GM12878 (cell line): ENCODE results near the gene ARAP1. TPM values are rescaled to one million over a fixed set of nuclear protein-coding genes. Genes with fewer than 3 reads are reported as not detected.

Source experiments
- ATAC-seq: fragments of 200-7000 bp; cut with Tn5 transposase; 3 replicates; pipeline ENCODE4 v1.9.1; 2020; ENCODE audit warnings: mild to moderate bottlenecking, moderate library complexity
- BruUV-seq: library from RNA; stranded (reverse); fragments of 400-500 nt; replicated peaks from 2 replicates; lab custom pipeline; 2021; lab: Mats Ljungman, UMichigan
- CTCF ChIA-PET: fragments of 300-600 bp; sonication (Branson Sonifier 250); formaldehyde crosslinking; extraction: SDS; loops from one replicate; lab custom pipeline; 2021; ENCODE audit warnings: inconsistent platforms; lab: Yijun Ruan, JAX
- POLR2A ChIA-PET: fragments of 350-600 bp; formaldehyde crosslinking; extraction: SDS; loops from one replicate; lab custom pipeline; 2021; ENCODE audit warnings: inconsistent platforms; lab: Charles Lee
- RAD21 ChIA-PET: fragments of 300-600 bp; sonication (Branson Sonifier 250); formaldehyde crosslinking; loops from one replicate; lab custom pipeline; 2023; ENCODE audit warnings: antibody characterized with exemption; ENCODE audit not compliant: unreplicated experiment; lab: Charles Lee
- SMC1A ChIA-PET: fragments of 300-600 bp; sonication (Branson Sonifier 250); formaldehyde crosslinking; loops from one replicate; lab custom pipeline; 2023; ENCODE audit not compliant: unreplicated experiment, uncharacterized antibody; lab: Charles Lee
- DNase-seq: peaks from one replicate; pipeline ENCODE4 v3.0.0-alpha.2; 2011; ENCODE audit warnings: low read depth, low spot score
- FAIRE-seq: peaks from 3 replicates; lab custom pipeline; 2011; peaks lifted over from hg19 to GRCh38; lab: Jason Lieb, UNC
- H2AFZ ChIP-seq: 2 replicates; pipeline ENCODE4 v1.6.0; 2011; ENCODE audit warnings: low read depth, low read length, control low read depth; ENCODE audit not compliant: control insufficient read depth
- H3K27ac ChIP-seq: 2 replicates; pipeline ENCODE4 v1.5.1; 2011; ENCODE audit warnings: control low read depth; ENCODE audit not compliant: control insufficient read depth, insufficient read depth
- H3K27me3 ChIP-seq, 2 experiments: replicated peaks in 1 of 2; 2 replicates each; pipeline versions ENCODE4 v1.6.0 to v1.6.1; 2011; ENCODE audit warnings: low read length in 1 of 2; ENCODE audit not compliant: control insufficient read depth in 2 of 2, insufficient read depth in 2 of 2
- H3K36me3 ChIP-seq, 2 experiments: 2 replicates each; pipeline ENCODE4 v1.5.1; 2011; ENCODE audit warnings: low read length in 1 of 2; ENCODE audit not compliant: control insufficient read depth in 2 of 2, insufficient read depth in 2 of 2
- H3K4me1 ChIP-seq: 2 replicates; pipeline ENCODE4 v1.6.1; 2011; ENCODE audit warnings: mild to moderate bottlenecking, low read length, moderate library complexity, mixed read lengths; ENCODE audit not compliant: control insufficient read depth, insufficient read depth
- H3K4me2 ChIP-seq: 2 replicates; pipeline ENCODE4 v1.6.0; 2011; ENCODE audit warnings: control low read depth; ENCODE audit not compliant: control insufficient read depth, insufficient read depth
- H3K4me3 ChIP-seq: fragments of 200-600 bp; sonication (generic); 2 replicates; pipeline ENCODE4 v1.5.1; 2016
- H3K79me2 ChIP-seq: 2 replicates; pipeline ENCODE4 v1.6.0; 2011; ENCODE audit warnings: low read length; ENCODE audit not compliant: control insufficient read depth, insufficient read depth
- H3K9ac ChIP-seq: 2 replicates; pipeline ENCODE4 v1.8.0; 2011; ENCODE audit warnings: low read length, control low read depth, mixed read lengths; ENCODE audit not compliant: control insufficient read depth, insufficient read depth
- H3K9me3 ChIP-seq: replicated peaks from 3 replicates; pipeline ENCODE4 v1.5.1; 2011; ENCODE audit warnings: mild to moderate bottlenecking, low read length; ENCODE audit not compliant: control insufficient read depth, insufficient read depth
- H4K20me1 ChIP-seq: 2 replicates; pipeline ENCODE4 v1.6.0; 2011; ENCODE audit not compliant: control insufficient read depth, insufficient read depth
- BRCA1 ChIP-seq: IDR thresholded peaks from 2 replicates; pipeline ENCODE4 v1.6.1; 2011; ENCODE audit warnings: low read depth, low read length, improper control_type of control experiment
- CBX5 ChIP-seq: sonication (generic); IDR thresholded peaks from 2 replicates; pipeline ENCODE4 v1.6.1; 2016; ENCODE audit warnings: low read depth, moderate library complexity, mild to moderate bottlenecking, inconsistent platforms
- GABPA ChIP-seq: IDR thresholded peaks from 2 replicates; pipeline ENCODE4 v1.6.1; 2014; ENCODE audit warnings: antibody characterized with exemption, low read depth, mild to moderate bottlenecking, inconsistent platforms
- PAX8 ChIP-seq: fragments of 450-650 bp; IDR thresholded peaks from 2 replicates; pipeline ENCODE4 v1.6.1; 2017; ENCODE audit warnings: mild to moderate bottlenecking, moderate library complexity
- WGBS: methylation state at CpG from one replicate; pipeline ENCODE4 v1.1.6; 2016; ENCODE audit warnings: low lambda C conversion rate; ENCODE audit not compliant: insufficient replicate concordance, insufficient coverage; ENCODE audit errors: missing lambda C conversion rate; 5-methylcytosine and 5-hydroxymethylcytosine counted together
- in situ Hi-C: fragments of 300-500 bp; cut with MboI; formaldehyde crosslinking; loops from 9 replicates; pipeline ENCODE4 v1.14.3; 2018; ENCODE audit warnings: mixed read lengths
- intact Hi-C: fragments of 100-400 bp; cut with micrococcal nuclease; formaldehyde crosslinking; loops from one replicate; pipeline ENCODE4 v1.14.2; 2022; ENCODE audit not compliant: unreplicated experiment
- polyA plus RNA-seq, 11 experiments: library from polyadenylated mRNA; depleted of rRNA in 4 of 11; unstranded in 6 of 11; stranded (reverse) in 5 of 11; fragments of >200 nt; fragmentation: Nextera tagmentation in 4 of 11; fragmentation: Illumina TruSeq in 1 of 11; extraction: Ambion mirVana in 4 of 11; extraction: Trizol in 1 of 11; gene quantifications; 1 replicate in 1 of 11; 2 replicates in 10 of 11; pipeline versions ENCODE4 v1.2.1 to v1.2.3, GENCODE V29; 2011 to 2016; ENCODE audit warnings: inconsistent platforms in 2 of 11, missing spikeins in 2 of 11, low read depth in 1 of 11
- total RNA-seq, 4 experiments: library from RNA; depleted of rRNA in 3 of 4; stranded (reverse); fragments of >200 nt in 3 of 4; fragmentation: Illumina TruSeq in 1 of 4; extraction: Trizol in 1 of 4; gene quantifications; 2 replicates each; pipeline versions ENCODE4 v1.2.1 to v1.2.3, GENCODE V29; 2013 to 2021
- TF ChIP-seq, protein P1 (sequence below): fragments of 450-650 bp; formaldehyde crosslinking; IDR thresholded peaks from 2 replicates; pipeline ENCODE4 v1.5.0; 2022; ENCODE audit warnings: mild to moderate bottlenecking, missing genetic modification characterization

The ARAP1 gene
- total and polyA plus RNA-seq, 10 of the 15 experiments (the other 5 are each of a cell fraction or from before 2014, with no cell fraction given): 0.55 to 102 (median 51.0) TPM

DNA sequence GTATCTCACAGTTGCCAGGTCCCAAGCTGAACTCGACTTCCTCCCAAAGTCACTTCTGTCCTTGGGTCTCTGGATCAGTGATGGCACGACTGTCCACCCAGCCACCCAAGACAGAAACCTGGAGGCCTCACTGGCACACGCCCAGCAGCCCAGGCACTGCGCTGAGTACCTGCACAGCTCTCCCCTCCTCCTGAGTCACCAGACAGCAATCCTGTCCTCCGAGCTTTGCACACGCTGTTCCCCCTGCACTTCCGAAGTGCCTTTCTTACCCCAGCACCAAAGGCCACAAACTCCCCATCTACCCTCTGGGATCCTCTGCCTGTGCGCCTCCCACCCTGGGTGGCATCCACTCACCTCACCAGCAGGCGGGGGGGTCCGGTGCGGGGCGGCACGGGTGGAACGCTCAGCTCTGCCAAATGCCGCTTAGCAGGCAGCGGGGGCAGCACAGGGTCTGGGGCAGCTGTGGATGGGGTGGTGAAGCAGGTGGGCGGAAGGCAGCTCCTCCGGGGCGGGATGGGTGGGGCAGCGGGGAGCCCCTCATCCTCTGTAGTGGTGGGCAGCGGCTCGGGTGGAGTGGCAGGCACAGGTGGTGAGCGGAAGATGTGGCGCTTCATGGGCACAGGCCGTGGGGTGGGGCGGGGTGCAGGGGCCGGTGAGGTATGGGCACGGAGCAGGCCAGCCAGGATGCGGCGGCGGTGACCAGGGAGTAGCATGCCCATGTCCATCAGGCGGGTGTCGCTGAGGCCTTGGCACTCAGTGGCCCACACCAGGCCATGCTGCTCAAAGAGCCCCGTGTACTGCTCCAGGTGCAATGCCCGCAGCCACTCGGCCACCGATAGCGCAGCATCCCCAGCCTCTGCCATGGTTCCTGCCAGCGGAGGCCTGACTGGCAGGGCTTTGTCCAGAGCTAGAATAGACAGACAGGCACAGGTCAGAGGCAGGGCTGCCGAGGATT lies 25.7 kb downstream of the ARAP1 start:
- CTCF ChIA-PET: interaction anchor here (0.6 to 18.4 kb wide), 10 partner anchors 9 to 562 kb away, joined by 3 to 469 read pairs (median 8); partner anchors contain the start of genes ATG16L2 and STARD10
- intact Hi-C loops: loop anchor here (5.0 kb wide), 1 partner anchor 451 kb away; no protein-coding TSS in a partner anchor
- in situ Hi-C loops: loop anchor here (10.0 kb wide), 2 partner anchors 68 to 448 kb away; partner anchors contain the start of gene STARD10
- H2AFZ ChIP-seq: no peak overlapping the region
- H3K4me3 ChIP-seq: no peak overlapping the region
- no peak for FAIRE-seq
- H3K4me2 ChIP-seq: no peak overlapping the region
- POLR2A ChIA-PET: interaction anchor here (1.4 to 1.5 kb wide), 2 partner anchors 11 to 86 kb away, joined by 4 to 6 read pairs; no protein-coding TSS in a partner anchor
- H4K20me1 ChIP-seq: peaks cover 3% of the 10 kb centered on the region; the same call in 1 of the 2 replicates
- H3K9me3 ChIP-seq: peaks cover 2% of the 10 kb centered on the region; the same call in 1 of the 3 replicates
- H3K36me3 ChIP-seq: peaks cover 17 to 21% of the 10 kb centered on the region in 2 experiments; a peak in 3 of 4 replicates
- H3K9ac ChIP-seq: no peak overlapping the region
- WGBS: 86% methylated on average over 29 of the region's 40 CpGs
- no peaks in the 10 kb centered on the region for H3K27me3 ChIP-seq
- RAD21 ChIA-PET: interaction anchor here (1.5 to 13.9 kb wide), 8 partner anchors 11 to 457 kb away, joined by 4 to 256 read pairs (median 12); partner anchors contain the start of gene STARD10
- no peak for ATAC-seq
- H3K79me2 ChIP-seq: peaks cover 48% of the 10 kb centered on the region
- TF ChIP-seq GABPA: no peak
- TF ChIP-seq, protein P1, sequence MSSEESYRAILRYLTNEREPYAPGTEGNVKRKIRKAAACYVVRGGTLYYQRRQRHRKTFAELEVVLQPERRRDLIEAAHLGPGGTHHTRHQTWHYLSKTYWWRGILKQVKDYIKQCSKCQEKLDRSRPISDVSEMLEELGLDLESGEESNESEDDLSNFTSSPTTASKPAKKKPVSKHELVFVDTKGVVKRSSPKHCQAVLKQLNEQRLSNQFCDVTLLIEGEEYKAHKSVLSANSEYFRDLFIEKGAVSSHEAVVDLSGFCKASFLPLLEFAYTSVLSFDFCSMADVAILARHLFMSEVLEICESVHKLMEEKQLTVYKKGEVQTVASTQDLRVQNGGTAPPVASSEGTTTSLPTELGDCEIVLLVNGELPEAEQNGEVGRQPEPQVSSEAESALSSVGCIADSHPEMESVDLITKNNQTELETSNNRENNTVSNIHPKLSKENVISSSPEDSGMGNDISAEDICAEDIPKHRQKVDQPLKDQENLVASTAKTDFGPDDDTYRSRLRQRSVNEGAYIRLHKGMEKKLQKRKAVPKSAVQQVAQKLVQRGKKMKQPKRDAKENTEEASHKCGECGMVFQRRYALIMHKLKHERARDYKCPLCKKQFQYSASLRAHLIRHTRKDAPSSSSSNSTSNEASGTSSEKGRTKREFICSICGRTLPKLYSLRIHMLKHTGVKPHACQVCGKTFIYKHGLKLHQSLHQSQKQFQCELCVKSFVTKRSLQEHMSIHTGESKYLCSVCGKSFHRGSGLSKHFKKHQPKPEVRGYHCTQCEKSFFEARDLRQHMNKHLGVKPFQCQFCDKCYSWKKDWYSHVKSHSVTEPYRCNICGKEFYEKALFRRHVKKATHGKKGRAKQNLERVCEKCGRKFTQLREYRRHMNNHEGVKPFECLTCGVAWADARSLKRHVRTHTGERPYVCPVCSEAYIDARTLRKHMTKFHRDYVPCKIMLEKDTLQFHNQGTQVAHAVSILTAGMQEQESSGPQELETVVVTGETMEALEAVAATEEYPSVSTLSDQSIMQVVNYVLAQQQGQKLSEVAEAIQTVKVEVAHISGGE (CRISPR knock-in tag): no peak
- no peak for TF ChIP-seq BRCA1
- no peak for TF ChIP-seq CBX5
- no peak for TF ChIP-seq PAX8
- DNase-seq: no peak
- BruUV-seq: no TSS peak
- SMC1A ChIA-PET: interaction anchor here (0.6 to 12.0 kb wide), 14 partner anchors 13 to 451 kb away, joined by 3 to 185 read pairs (median 4); partner anchors contain the start of gene STARD10
- peaks cover 19% of the 10 kb centered on the region for H3K4me1 ChIP-seq
- no peak overlapping the region for H3K27ac ChIP-seq
